Activated T-helper 1 cell treated with anti-CD3 and anti-CD28 coated beads, Interleukin-12 subunit alpha, Interleukin-12 subunit beta, Interleukin-2, Interleukin-4 antibody, amounts not matched to agents 30 ng/mL and 10 ng/mL and 1 ng/mL, durations not matched to agents 14 hours and 24 hours and 36 hours (primary cell): ENCODE results near the gene NEK7. TPM values are rescaled to one million over a fixed set of nuclear protein-coding genes. Genes with fewer than 3 reads are reported as not detected.

Experiments
- DNase-seq: peaks from one replicate; pipeline ENCODE4 v3.0.0; 2021; ENCODE audit warnings: low spot score
- H3K27ac Mint-ChIP-seq: one replicate; pipeline ENCODE4 v1.8.0; 2021; ENCODE audit warnings: mild to moderate bottlenecking, mixed read lengths
- H3K27me3 Mint-ChIP-seq: one replicate; pipeline ENCODE4 v1.8.0; 2022; ENCODE audit warnings: mild to moderate bottlenecking, moderate library complexity, mixed read lengths; ENCODE audit not compliant: insufficient read depth
- H3K36me3 Mint-ChIP-seq: one replicate; pipeline ENCODE4 v1.8.0; 2021; ENCODE audit warnings: low read depth, mixed read lengths
- H3K4me1 Mint-ChIP-seq: one replicate; pipeline ENCODE4 v1.8.0; 2021; ENCODE audit warnings: low read depth, mixed read lengths
- H3K4me3 Mint-ChIP-seq: one replicate; pipeline ENCODE4 v1.8.0; 2021; ENCODE audit warnings: mild to moderate bottlenecking, moderate library complexity, mixed read lengths
- H3K9me3 Mint-ChIP-seq: one replicate; pipeline ENCODE4 v1.8.0; 2021; ENCODE audit warnings: mixed read lengths
- intact Hi-C: fragments of 100-400 bp; cut with micrococcal nuclease; formaldehyde crosslinking; loops from one replicate; pipeline ENCODE4 v1.15.1; 2024
- total RNA-seq: library from RNA; stranded (reverse); gene quantifications from 2 replicates; pipeline ENCODE4 v1.2.3, GENCODE V29; 2022

Gene NEK7
- 69.3 and 71.8 TPM in 2 replicates for total RNA-seq

DNA sequence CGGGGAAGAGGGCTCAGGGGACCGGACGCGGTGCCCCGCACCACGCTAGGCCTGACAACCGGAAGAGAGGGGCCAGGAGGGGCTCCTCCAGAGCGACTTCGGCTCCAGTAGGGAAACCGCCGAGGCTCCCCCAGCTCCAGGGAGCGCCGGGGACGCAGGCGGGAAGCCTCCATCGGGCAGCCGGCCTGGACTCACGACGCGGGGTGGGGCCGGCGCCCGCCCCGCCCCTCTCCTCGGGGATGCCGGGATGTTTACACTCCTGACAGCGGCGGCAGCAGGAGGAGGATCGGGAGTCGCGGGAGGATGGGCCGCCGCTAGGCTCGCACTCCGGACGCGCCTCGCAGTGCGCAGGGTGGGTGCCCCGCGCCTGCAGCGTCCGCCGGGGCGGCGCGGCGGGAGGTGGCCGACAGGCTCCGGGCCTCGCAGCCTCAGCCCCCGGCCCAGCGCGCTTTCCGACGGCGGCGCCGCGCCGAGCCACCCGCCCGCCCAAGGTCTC is at the start of gene NEK7:
NEK7 (plus strand) TSS at position 254 of the 496 bp plus-strand sequence. CDS start 75,583 bp downstream, outside the sequence.
- Mint-ChIP-seq H3K27ac (peak within 1 kb of the TSS; percentile 96), H3K4me3 (peak within 1 kb of the TSS; percentile 97), H3K27me3 (no peaks in the 10 kb centered on the region), H3K4me1 (peaks cover 41% of the 10 kb centered on the region), H3K9me3 (no peaks in the 10 kb centered on the region), H3K36me3 (peaks cover 5% of the 10 kb centered on the region)
- peak; percentile 65 for DNase-seq
- intact Hi-C loops = loop anchor here (1.0 to 10.0 kb wide), 16 partner anchors 32 to 888 kb away; partner anchors contain the start of genes C1orf53, DENND1B and PTPRC

DNA sequence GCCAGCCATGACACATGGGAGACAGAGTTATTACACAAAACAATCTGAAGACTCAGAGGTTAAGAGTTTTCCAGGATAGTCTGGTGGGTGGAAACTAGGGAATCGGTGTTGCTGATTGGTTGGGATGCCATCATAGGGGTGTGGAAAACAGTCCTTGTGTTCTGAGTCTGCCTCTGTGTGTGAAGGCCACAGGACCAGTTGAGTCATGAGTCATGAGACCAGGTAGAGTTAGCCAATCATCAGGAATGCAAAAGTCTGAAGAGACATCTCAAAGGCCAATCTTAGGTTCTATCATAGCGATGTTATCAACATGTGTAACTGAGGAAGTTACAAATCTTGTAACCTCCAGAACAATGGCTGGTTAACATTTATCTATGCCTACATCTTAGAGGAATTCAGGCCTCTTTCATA is 49.7 kb upstream of the NEK7 start:
- Mint-ChIP-seq H3K4me3 (no peak overlapping the region), H3K27me3 (no peaks in the 10 kb centered on the region), H3K36me3 (no peaks in the 10 kb centered on the region), H3K4me1 (peaks cover 14% of the 10 kb centered on the region), H3K9me3 (no peaks in the 10 kb centered on the region), H3K27ac (no peak overlapping the region)
- DNase-seq = no peak
- intact Hi-C loops = no loop called here

DNA sequence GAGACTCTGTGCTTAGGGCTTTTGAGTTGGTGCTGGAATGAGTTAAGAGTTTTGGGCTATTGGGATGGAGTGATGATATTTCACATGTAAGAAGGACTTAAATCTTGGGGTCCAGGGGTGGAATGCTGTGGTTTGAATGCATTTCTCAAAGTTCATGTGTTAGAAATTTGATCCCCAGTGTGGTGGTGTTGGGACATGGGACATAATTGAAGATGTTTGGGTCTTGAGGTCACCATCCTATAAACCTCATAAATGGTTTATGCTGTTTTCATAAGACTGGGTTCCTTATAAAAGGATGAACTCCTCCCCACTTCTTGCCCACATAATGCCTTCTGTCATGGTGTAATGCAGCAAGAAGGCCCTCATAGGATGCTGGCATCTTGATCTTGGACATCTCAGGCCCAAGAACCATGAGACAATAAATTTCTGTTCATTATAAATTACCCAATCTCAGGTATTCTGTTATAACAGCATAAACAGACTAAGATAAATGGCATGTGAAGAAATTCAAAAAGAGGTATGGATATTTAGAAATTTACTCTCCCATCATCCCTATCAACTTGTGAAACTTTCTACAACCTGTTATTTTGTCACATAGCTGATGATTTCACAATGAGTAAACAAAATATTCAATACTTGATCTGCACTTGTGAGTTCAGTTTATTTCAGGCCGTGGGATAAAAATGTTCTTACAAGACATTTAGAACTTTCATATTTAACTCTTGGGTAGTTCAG is 48.0 kb upstream of the NEK7 start:
- H3K36me3 Mint-ChIP-seq = no peaks in the 10 kb centered on the region
- H3K27me3 Mint-ChIP-seq = peaks cover under 1% of the 10 kb centered on the region
- H3K9me3 Mint-ChIP-seq = no peaks in the 10 kb centered on the region
- DNase-seq = no peak
- no peak overlapping the region for H3K27ac Mint-ChIP-seq
- intact Hi-C loops = no loop called here
- H3K4me3 Mint-ChIP-seq = no peak overlapping the region
- H3K4me1 Mint-ChIP-seq = no peaks in the 10 kb centered on the region

DNA sequence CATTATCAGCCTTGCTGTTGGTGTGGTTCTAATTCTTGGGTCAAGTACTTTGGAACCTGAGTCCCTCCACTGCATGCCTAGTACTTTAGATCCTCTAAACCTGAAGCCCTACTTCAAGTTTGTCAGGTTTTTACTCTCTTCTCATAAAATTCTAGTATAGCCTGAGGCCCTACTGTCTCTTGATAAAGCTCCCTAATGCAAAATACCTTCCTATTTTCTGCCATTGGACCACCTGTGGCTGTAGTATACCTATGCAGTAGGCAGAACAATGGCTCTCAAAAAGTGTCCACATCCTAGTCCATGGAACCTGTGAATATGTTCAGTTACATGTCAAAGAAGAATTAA is 47.5 kb upstream of the NEK7 start:
- H3K9me3 Mint-ChIP-seq = no peaks in the 10 kb centered on the region
- no peaks in the 10 kb centered on the region for H3K36me3 Mint-ChIP-seq
- no peaks in the 10 kb centered on the region for H3K4me1 Mint-ChIP-seq
- intact Hi-C loops = no loop called here
- no peak for DNase-seq
- no peak overlapping the region for H3K4me3 Mint-ChIP-seq
- H3K27ac Mint-ChIP-seq = no peak overlapping the region
- H3K27me3 Mint-ChIP-seq = peaks cover 3% of the 10 kb centered on the region

DNA sequence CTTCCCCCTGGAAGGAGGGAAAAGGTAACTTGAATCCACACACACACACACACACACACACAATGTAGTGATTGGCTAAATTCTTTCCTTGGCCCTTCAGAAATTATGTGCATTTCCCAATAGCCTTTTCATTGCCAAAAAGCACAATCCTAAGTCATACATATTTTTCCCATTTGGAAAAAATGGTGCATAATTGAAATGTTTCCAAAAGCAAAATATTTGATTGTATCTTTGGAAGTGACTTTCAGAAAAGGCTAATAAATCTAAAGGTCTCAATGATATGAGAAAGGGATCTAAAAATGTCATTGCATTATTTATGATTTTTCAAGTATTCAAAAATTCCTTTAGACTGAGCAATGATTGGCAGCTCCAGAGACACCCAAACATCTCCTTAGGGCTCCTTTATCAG is 43.5 kb upstream of the NEK7 start:
- DNase-seq = no peak
- Mint-ChIP-seq H3K27ac (no peak overlapping the region), H3K36me3 (no peaks in the 10 kb centered on the region), H3K9me3 (no peaks in the 10 kb centered on the region), H3K4me3 (no peak overlapping the region), H3K4me1 (no peaks in the 10 kb centered on the region), H3K27me3 (peaks cover 12% of the 10 kb centered on the region)
- intact Hi-C loops = no loop called here

DNA sequence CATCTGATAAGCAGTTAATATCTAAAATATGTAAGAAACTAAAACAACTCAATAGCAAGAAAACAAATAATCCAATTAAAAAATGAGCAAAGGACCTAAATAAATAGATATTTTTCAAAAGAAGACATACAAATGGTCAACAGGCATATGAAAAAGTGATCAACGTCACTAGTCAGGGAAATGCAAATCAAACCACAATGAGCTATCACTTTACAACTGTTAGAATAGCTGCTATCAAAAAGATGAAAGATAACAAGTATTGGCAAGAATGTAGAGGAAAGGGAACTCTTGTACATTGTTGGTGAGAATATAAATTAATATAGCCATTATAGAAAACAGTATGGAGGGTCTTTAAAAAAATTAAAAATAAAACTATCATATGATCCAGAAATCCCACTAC is 40.7 kb upstream of the NEK7 start:
- no peak overlapping the region for H3K4me3 Mint-ChIP-seq
- no peak overlapping the region for H3K27ac Mint-ChIP-seq
- H3K9me3 Mint-ChIP-seq = no peaks in the 10 kb centered on the region
- no peaks in the 10 kb centered on the region for H3K36me3 Mint-ChIP-seq
- DNase-seq = no peak
- intact Hi-C loops = no loop called here
- H3K27me3 Mint-ChIP-seq = peaks cover 12% of the 10 kb centered on the region
- H3K4me1 Mint-ChIP-seq = no peaks in the 10 kb centered on the region

- no peaks in the 10 kb centered on the region for H3K36me3 Mint-ChIP-seq
- H3K27ac Mint-ChIP-seq = no peak overlapping the region
- no peak for DNase-seq
- no peaks in the 10 kb centered on the region for H3K4me1 Mint-ChIP-seq
- no peaks in the 10 kb centered on the region for H3K9me3 Mint-ChIP-seq
- intact Hi-C loops = no loop called here
- H3K4me3 Mint-ChIP-seq = no peak overlapping the region
- peaks cover 12% of the 10 kb centered on the region for H3K27me3 Mint-ChIP-seq
Observed at GRCh38 chr1:198116469-198116868, 40.3 kb upstream of the NEK7 start.

- Mint-ChIP-seq H3K36me3 (no peaks in the 10 kb centered on the region), H3K27me3 (peaks cover 12% of the 10 kb centered on the region), H3K9me3 (no peaks in the 10 kb centered on the region), H3K4me3 (no peak overlapping the region), H3K4me1 (no peaks in the 10 kb centered on the region), H3K27ac (no peak overlapping the region)
- DNase-seq = no peak
- intact Hi-C loops = no loop called here
Observed at GRCh38 chr1:198117267-198117666, 39.5 kb upstream of the NEK7 start.

GRCh38 chr1:198118134-198118533 is 38.7 kb upstream of the NEK7 start:
- intact Hi-C loops = no loop called here
- no peak overlapping the region for H3K27ac Mint-ChIP-seq
- no peaks in the 10 kb centered on the region for H3K4me1 Mint-ChIP-seq
- H3K9me3 Mint-ChIP-seq = no peaks in the 10 kb centered on the region
- H3K4me3 Mint-ChIP-seq = no peak overlapping the region
- H3K27me3 Mint-ChIP-seq = peaks cover 12% of the 10 kb centered on the region
- DNase-seq = no peak
- H3K36me3 Mint-ChIP-seq = no peaks in the 10 kb centered on the region

DNA sequence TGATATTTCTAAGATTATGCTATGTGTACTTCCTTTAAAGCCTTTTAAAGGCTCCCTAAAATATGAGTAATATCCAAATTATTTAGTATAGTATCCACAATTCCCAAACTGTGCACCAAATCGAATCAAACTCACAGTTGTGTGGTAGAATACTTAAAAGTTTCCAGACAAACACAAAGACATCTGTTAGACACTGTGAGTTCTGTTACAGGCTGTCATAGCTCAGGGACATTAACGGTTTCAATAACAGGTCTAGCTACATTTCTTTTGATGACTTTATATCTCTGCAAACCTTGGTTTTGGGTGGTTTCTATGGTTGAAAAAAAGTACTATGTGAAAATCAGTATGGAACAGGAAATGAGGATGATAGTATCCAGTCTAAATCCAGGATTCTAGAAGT is 36.9 kb upstream of the NEK7 start:
- intact Hi-C loops = no loop called here
- Mint-ChIP-seq H3K4me1 (no peaks in the 10 kb centered on the region), H3K36me3 (no peaks in the 10 kb centered on the region), H3K4me3 (no peak overlapping the region), H3K27me3 (peaks cover 9% of the 10 kb centered on the region), H3K9me3 (no peaks in the 10 kb centered on the region), H3K27ac (no peak overlapping the region)
- no peak for DNase-seq

GRCh38 chr1:198121056-198121826 is 35.6 kb upstream of the NEK7 start:
- intact Hi-C loops = no loop called here
- H3K27ac Mint-ChIP-seq = no peak overlapping the region
- no peaks in the 10 kb centered on the region for H3K9me3 Mint-ChIP-seq
- peaks cover 9% of the 10 kb centered on the region for H3K27me3 Mint-ChIP-seq
- no peaks in the 10 kb centered on the region for H3K36me3 Mint-ChIP-seq
- no peak overlapping the region for H3K4me3 Mint-ChIP-seq
- no peak for DNase-seq
- no peaks in the 10 kb centered on the region for H3K4me1 Mint-ChIP-seq

DNA sequence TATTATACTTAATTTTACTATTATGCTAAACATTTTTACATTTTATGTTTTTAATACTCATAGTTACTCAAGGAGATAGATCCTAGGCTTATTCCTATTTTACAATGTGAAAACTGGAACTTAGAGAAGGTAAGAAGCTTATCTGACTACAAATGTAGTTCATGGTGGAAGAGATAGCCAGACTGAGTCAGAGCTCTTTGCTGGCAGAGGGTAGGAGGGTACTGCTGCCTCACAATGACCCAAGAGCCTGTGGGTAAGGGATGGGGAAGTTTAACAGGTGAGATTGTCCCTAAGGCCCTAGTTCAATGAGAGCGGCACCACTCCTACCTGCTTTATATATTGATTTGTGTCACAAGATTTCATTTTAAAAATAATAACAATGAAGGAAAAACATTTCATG is 34.1 kb upstream of the NEK7 start:
- intact Hi-C loops = no loop called here
- Mint-ChIP-seq H3K27me3 (peaks cover 3% of the 10 kb centered on the region), H3K4me1 (no peaks in the 10 kb centered on the region), H3K27ac (no peak overlapping the region), H3K4me3 (no peak overlapping the region), H3K36me3 (no peaks in the 10 kb centered on the region), H3K9me3 (no peaks in the 10 kb centered on the region)
- no peak for DNase-seq

DNA sequence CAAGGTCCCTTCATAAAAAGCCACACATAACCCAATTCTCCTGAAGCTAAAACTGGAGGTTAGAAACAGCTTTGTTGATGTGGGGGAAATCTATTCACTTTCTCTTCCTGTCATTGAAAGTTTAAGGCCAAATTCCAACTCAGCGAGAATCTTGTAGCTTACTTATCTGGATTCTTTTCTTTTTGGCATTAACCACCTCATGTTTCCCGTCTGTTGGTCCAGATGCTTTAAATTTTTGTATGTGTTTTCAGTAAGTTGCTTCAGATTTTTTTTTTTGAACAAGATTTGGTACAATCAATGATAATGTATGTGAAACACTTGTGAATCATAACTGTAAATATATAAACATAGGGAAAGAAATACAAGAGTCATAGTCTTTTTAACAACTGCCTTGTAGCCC is 33.7 kb upstream of the NEK7 start:
- Mint-ChIP-seq H3K9me3 (no peaks in the 10 kb centered on the region), H3K36me3 (no peaks in the 10 kb centered on the region), H3K27me3 (peaks cover 3% of the 10 kb centered on the region), H3K4me3 (no peak overlapping the region), H3K27ac (no peak overlapping the region), H3K4me1 (peaks cover 4% of the 10 kb centered on the region)
- DNase-seq = no peak
- intact Hi-C loops = no loop called here
